A549 (cell line): Measurements from ENCODE around the gene CASP3. TPM values are rescaled to one million over a fixed set of nuclear protein-coding genes. Genes with fewer than 3 reads are reported as not detected.

ENCODE experiments used
- ATAC-seq, 2 experiments: fragments of 200-7000 bp in 1 of 2; fragments of >200 bp in 1 of 2; cut with Nextera tagmentation in 1 of 2; cut with Tn5 transposase in 1 of 2; 3 replicates each; pipeline versions ENCODE4 v1.8.0 to v1.9.1; 2018 to 2020; ENCODE audit warnings: mild to moderate bottlenecking in 1 of 2, moderate library complexity in 1 of 2
- CTCF ChIA-PET: fragments of 300-600 bp; sonication (Branson Sonifier 250); formaldehyde crosslinking; extraction: SDS; loops from one replicate; lab custom pipeline; 2021; ENCODE audit warnings: antibody characterized with exemption, inconsistent platforms; lab: Yijun Ruan, JAX
- POLR2A ChIA-PET: fragments of 350-600 bp; formaldehyde crosslinking; extraction: SDS; loops from one replicate; lab custom pipeline; 2021; ENCODE audit warnings: antibody characterized with exemption, inconsistent platforms; lab: Yijun Ruan, JAX
- DNase-seq, 2 experiments: peaks; one replicate each; pipeline versions ENCODE4 v3.0.0 to v3.0.0-alpha.2; 2011 to 2016; ENCODE audit warnings: low read depth in 1 of 2, low spot score in 1 of 2
- FAIRE-seq: peaks from 2 replicates; lab custom pipeline; 2011; peaks lifted over from hg19 to GRCh38; lab: Jason Lieb, UNC
- H3K27ac ChIP-seq, 2 experiments: fragments of >200 bp; sonication (Bioruptor Twin); formaldehyde crosslinking; 3 replicates each; pipeline ENCODE4 v1.5.1; 2016 to 2017
- H3K4me1 ChIP-seq: fragments of >200 bp; sonication (Bioruptor Twin); formaldehyde crosslinking; 3 replicates; pipeline ENCODE4 v1.6.1; 2016
- H3K4me2 ChIP-seq: fragments of >200 bp; sonication (Bioruptor Twin); formaldehyde crosslinking; 3 replicates; pipeline ENCODE4 v1.6.1; 2016
- H3K4me3 ChIP-seq: fragments of >200 bp; sonication (Bioruptor Twin); formaldehyde crosslinking; 3 replicates; pipeline ENCODE4 v1.5.1; 2016
- H3K9me3 ChIP-seq: fragments of >200 bp; sonication (Bioruptor Twin); formaldehyde crosslinking; 3 replicates; pipeline ENCODE4 v1.6.1; 2016
- CEBPB ChIP-seq, 2 experiments: fragments of >200 bp in 1 of 2; sonication (Bioruptor Twin) in 1 of 2; formaldehyde crosslinking in 1 of 2; IDR thresholded peaks; 2 replicates each; pipeline ENCODE4 v1.6.1; 2012 to 2016
- E2F6 ChIP-seq: IDR thresholded peaks from 2 replicates; pipeline ENCODE4 v1.6.1; 2012; ENCODE audit warnings: low read depth, borderline replicate concordance
- ESRRA ChIP-seq: fragments of 150-350 bp; IDR thresholded peaks from 2 replicates; pipeline ENCODE4 v1.6.1; 2014; ENCODE audit warnings: mild to moderate bottlenecking, low read length, borderline replicate concordance
- FOSL2 ChIP-seq, 2 experiments: fragments of 450-650 bp in 1 of 2; fragments of >200 bp in 1 of 2; sonication (Bioruptor Twin) in 1 of 2; formaldehyde crosslinking; IDR thresholded peaks; 2 replicates each; pipeline versions ENCODE4 v1.5.0 to v1.6.1; 2016 to 2020; ENCODE audit warnings: mild to moderate bottlenecking in 1 of 2, moderate library complexity in 1 of 2
- FOXS1 ChIP-seq: fragments of 250-450 bp; sonication (Bioruptor Pico); IDR thresholded peaks from 2 replicates; pipeline ENCODE4 v1.5.0; 2020; ENCODE audit warnings: mild to moderate bottlenecking, moderate library complexity
- HOXB5 ChIP-seq: fragments of 250-450 bp; sonication (Bioruptor Pico); IDR thresholded peaks from 2 replicates; pipeline ENCODE4 v1.5.0; 2020; ENCODE audit warnings: mild to moderate bottlenecking, moderate library complexity
- JUN ChIP-seq, 2 experiments: fragments of >200 bp; sonication (Bioruptor Twin); formaldehyde crosslinking; IDR thresholded peaks; 2 replicates in 1 of 2; 3 replicates in 1 of 2; pipeline ENCODE4 v1.6.1; 2016 to 2017
- MAFK ChIP-seq: fragments of 450-650 bp; IDR thresholded peaks from 2 replicates; pipeline ENCODE4 v1.6.1; 2014; ENCODE audit not compliant: partially characterized antibody
- NR3C1 ChIP-seq: fragments of >200 bp; sonication (Bioruptor Twin); formaldehyde crosslinking; IDR thresholded peaks from 3 replicates; pipeline ENCODE4 v1.6.1; 2017
- POLR2A ChIP-seq: IDR thresholded peaks from 2 replicates; pipeline ENCODE4 v1.6.1; 2012; ENCODE audit warnings: mild to moderate bottlenecking, low read length
- REST ChIP-seq: fragments of 200-600 bp; sonication (generic); IDR thresholded peaks from 2 replicates; pipeline ENCODE4 v1.6.1; 2016; ENCODE audit warnings: antibody characterized with exemption, mild to moderate bottlenecking, moderate library complexity
- SREBF2 ChIP-seq: fragments of 450-650 bp; IDR thresholded peaks from 2 replicates; pipeline ENCODE4 v1.6.1; 2014; ENCODE audit warnings: mild to moderate bottlenecking, moderate library complexity
- USF2 ChIP-seq: fragments of 450-650 bp; IDR thresholded peaks from 2 replicates; pipeline ENCODE4 v1.6.1; 2014; ENCODE audit warnings: antibody characterized with exemption
- ZC3H11A ChIP-seq: fragments of 450-650 bp; IDR thresholded peaks from 2 replicates; pipeline ENCODE4 v1.6.1; 2014; ENCODE audit warnings: antibody characterized with exemption, mild to moderate bottlenecking
- WGBS: methylation state at CpG from one replicate; pipeline ENCODE4 v1.1.6; 2017; ENCODE audit errors: missing lambda C conversion rate; 5-methylcytosine and 5-hydroxymethylcytosine counted together
- polyA plus RNA-seq, 4 experiments: library from polyadenylated mRNA; depleted of rRNA in 3 of 4; stranded (reverse); fragments of >200 nt; fragmentation: RNase III in 1 of 4; extraction: RNeasy Plus Mini Kit Qiagen cat#74134 plus additional on column Dnase treatment in 1 of 4; gene quantifications; 2 replicates in 3 of 4; 3 replicates in 1 of 4; pipeline ENCODE4 v1.2.3, GENCODE V29; 2011 to 2017
- TF ChIP-seq, protein P1 (sequence below): IDR thresholded peaks from 2 replicates; pipeline ENCODE4 v1.6.1; 2012
- TF ChIP-seq, protein P2 (sequence below): fragments of 150-350 bp; IDR thresholded peaks from 2 replicates; pipeline ENCODE4 v1.6.1; 2014; ENCODE audit warnings: low read depth, mild to moderate bottlenecking, low read length
- TF ChIP-seq, protein P3 (sequence below): fragments of >200 bp; sonication (Bioruptor Twin); formaldehyde crosslinking; IDR thresholded peaks from 3 replicates; pipeline ENCODE4 v1.5.1; 2016

The CASP3 gene
- polyA plus RNA-seq, 2 of the 4 experiments (the other 2 are of a cell fraction) = 17.4 to 25.4 TPM

DNA sequence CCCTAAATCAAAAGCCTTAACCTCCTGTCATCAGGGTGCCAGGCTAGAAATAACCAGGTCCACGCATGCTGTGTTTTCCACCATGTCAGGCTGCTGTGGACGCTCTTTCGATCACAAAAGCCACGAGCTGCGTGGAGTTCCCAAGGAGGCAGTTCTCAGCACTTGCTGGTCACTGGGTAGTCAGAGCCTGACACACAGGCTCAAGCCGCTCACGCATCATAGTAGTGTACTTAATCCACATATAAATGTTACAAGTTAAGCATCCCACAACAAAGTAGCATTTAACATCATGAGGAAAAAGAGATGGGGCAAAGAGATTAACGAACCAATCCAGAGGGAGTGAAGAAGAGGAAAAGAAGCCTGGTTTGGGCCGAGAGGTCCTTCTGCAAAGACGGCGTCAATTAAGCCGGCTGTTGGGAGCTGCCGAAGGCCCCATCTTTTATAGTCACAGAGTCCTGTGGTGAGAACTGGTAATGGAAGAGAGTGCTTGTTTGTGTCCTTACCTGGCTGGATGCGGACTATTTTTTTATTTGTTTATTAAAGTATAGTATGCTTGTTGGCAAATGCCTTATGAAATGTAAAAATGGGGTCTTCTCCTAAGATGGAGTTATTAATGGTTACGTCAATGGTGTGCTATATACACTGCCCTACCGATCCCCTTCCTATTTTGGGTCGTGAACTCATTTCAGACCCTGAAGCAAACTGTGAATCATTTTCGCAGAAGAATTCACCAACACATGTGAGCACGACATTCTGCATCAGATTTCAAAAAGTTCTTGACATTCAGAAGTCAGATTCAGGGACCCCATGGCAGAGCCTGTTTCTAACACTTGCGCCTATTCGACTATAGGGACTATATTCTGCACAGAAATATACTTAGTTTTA, 966 bp upstream of the CASP3 start:
- ATAC-seq = peak; percentile 35 to 46
- CTCF ChIA-PET = no interaction called here
- Histone ChIP-seq H3K4me1 (peaks cover 14% of the 10 kb centered on the region), H3K4me3 (peak overlapping the region; percentile 75), H3K27ac (peak overlapping the region; percentile 84 to 90), H3K4me2 (peak overlapping the region; percentile 88), H3K9me3 (no peaks in the 10 kb centered on the region)
- DNase-seq = peak in 1 of 2 experiments; percentile 29
- 37% methylated on average over 18 of the region's 21 CpGs for WGBS
- no peak for FAIRE-seq
- TF ChIP-seq ESRRA (no peak), E2F6 (0 out of 2 replicates have a peak, but pooled peaks have one; percentile 25)
- TF ChIP-seq, protein P1, sequence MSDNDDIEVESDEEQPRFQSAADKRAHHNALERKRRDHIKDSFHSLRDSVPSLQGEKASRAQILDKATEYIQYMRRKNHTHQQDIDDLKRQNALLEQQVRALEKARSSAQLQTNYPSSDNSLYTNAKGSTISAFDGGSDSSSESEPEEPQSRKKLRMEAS = 0 out of 2 replicates have a peak, but pooled peaks have one; percentile 16
- POLR2A ChIA-PET = interaction anchor here (0.6 to 1.9 kb wide), 11 partner anchors 10 to 637 kb away, joined by 3 to 8 read pairs (median 3); partner anchors contain the start of genes CENPU, IRF2 and SLC25A4

DNA sequence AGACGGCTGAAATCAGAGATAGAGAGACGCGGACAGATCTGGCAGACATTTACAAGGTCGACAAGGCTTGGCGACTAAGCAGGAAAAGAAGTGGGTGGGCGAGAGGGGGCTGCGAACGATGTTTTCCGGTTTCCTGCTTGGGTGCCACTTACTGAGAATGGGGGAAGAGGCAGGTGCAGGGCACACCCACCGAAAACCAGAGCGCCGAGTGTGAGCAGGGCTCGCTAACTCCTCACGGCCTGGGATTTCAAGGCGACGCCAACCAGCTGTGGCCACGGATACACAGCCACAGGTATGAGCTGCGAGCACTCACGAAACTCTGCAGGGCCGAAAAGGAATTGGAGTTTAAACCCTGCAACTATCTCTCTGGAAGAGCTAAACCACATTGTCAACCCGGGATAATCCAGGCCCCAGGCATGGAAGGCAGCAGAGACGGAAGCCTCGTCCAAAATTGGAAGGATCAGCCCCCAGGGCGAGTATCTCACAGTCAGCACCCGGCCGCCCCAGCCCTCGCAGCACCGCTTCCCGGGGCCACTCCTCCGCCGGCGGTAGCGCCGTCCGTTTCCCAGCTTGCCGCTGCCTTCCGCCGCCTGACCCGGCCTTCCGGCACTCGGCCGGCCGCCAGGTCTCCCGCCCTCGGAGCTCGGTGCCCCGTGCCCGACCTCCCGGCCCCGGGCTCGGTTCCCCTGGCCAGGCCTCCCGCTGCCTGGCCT, 778 bp downstream of the CASP3 start:
- POLR2A ChIA-PET = interaction anchor here (1.0 to 1.9 kb wide), 3 partner anchors 37 to 661 kb away, joined by 3 to 8 read pairs (median 4); partner anchors contain the start of gene CENPU
- TF ChIP-seq, protein P2, sequence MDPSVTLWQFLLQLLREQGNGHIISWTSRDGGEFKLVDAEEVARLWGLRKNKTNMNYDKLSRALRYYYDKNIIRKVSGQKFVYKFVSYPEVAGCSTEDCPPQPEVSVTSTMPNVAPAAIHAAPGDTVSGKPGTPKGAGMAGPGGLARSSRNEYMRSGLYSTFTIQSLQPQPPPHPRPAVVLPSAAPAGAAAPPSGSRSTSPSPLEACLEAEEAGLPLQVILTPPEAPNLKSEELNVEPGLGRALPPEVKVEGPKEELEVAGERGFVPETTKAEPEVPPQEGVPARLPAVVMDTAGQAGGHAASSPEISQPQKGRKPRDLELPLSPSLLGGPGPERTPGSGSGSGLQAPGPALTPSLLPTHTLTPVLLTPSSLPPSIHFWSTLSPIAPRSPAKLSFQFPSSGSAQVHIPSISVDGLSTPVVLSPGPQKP = no peak
- TF ChIP-seq CEBPB (IDR thresholded peaks at IDR 0.05) = no peak
- no peak for TF ChIP-seq FOXS1 (CRISPR knock-in tag)
- TF ChIP-seq JUN (IDR thresholded peaks at IDR 0.05) = no peak
- CTCF ChIA-PET = interaction anchor here (0.8 to 1.3 kb wide), 5 partner anchors 10 to 385 kb away, joined by 3 read pairs; no protein-coding TSS in a partner anchor
- WGBS = 8% methylated on average over 14 of the region's 52 CpGs
- H3K9me3 ChIP-seq = no peaks in the 10 kb centered on the region
- DNase-seq = peak; percentile 3 to 21
- FAIRE-seq = no peak
- H3K4me3 ChIP-seq = peak overlapping the region; percentile 83
- peak overlapping the region; percentile 100 for H3K4me2 ChIP-seq
- peaks cover 14% of the 10 kb centered on the region for H3K4me1 ChIP-seq
- H3K27ac ChIP-seq = peak overlapping the region; percentile 82 to 97
- ATAC-seq = peak; percentile 54 to 62

DNA sequence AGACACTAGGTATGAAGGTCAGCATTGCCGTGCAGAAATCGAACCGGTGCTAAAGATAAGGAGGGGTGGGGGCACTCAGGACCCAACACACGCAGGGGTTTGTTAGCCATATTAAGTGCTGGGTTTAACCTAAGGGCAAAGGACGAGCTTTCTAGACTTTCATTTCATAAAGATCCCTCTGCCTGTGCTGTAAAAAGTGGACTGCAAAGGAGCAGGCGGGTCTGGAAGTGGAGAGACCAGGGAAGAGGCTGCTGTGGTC, 1.3 kb downstream of the CASP3 start:
- Histone ChIP-seq H3K4me2 (peak overlapping the region; percentile 100), H3K4me3 (peak overlapping the region; percentile 83), H3K4me1 (peaks cover 14% of the 10 kb centered on the region), H3K9me3 (no peaks in the 10 kb centered on the region), H3K27ac (peak overlapping the region; percentile 82 to 97)
- ATAC-seq (no peak), DNase-seq (no peak), FAIRE-seq (no peak)
- no peak for TF ChIP-seq USF2
- TF ChIP-seq HOXB5 (CRISPR knock-in tag) = no peak
- TF ChIP-seq NR3C1 = no peak
- no peak for TF ChIP-seq POLR2A
- no peak for TF ChIP-seq REST
- TF ChIP-seq MAFK = no peak
- TF ChIP-seq SREBF2 = no peak
- TF ChIP-seq ZC3H11A = no peak
- TF ChIP-seq, protein P3, sequence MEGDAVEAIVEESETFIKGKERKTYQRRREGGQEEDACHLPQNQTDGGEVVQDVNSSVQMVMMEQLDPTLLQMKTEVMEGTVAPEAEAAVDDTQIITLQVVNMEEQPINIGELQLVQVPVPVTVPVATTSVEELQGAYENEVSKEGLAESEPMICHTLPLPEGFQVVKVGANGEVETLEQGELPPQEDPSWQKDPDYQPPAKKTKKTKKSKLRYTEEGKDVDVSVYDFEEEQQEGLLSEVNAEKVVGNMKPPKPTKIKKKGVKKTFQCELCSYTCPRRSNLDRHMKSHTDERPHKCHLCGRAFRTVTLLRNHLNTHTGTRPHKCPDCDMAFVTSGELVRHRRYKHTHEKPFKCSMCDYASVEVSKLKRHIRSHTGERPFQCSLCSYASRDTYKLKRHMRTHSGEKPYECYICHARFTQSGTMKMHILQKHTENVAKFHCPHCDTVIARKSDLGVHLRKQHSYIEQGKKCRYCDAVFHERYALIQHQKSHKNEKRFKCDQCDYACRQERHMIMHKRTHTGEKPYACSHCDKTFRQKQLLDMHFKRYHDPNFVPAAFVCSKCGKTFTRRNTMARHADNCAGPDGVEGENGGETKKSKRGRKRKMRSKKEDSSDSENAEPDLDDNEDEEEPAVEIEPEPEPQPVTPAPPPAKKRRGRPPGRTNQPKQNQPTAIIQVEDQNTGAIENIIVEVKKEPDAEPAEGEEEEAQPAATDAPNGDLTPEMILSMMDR = no peak
- TF ChIP-seq FOSL2 (IDR thresholded peaks at IDR 0.05) = no peak
- TF ChIP-seq FOSL2 (CRISPR knock-in tag; IDR thresholded peaks at IDR 0.05) = no peak
- CTCF ChIA-PET = interaction anchor here (0.8 to 1.3 kb wide), 3 partner anchors 9 to 383 kb away, joined by 3 read pairs; no protein-coding TSS in a partner anchor
- POLR2A ChIA-PET = interaction anchor here (1.9 kb wide), 1 partner anchor 86 kb away, joined by 8 read pairs; the partner anchor contains the start of gene CENPU
- 29% methylated on average over 6 of the region's 6 CpGs for WGBS
